ENCODE results near the gene JAM3.

JAM3 gene

DNA sequence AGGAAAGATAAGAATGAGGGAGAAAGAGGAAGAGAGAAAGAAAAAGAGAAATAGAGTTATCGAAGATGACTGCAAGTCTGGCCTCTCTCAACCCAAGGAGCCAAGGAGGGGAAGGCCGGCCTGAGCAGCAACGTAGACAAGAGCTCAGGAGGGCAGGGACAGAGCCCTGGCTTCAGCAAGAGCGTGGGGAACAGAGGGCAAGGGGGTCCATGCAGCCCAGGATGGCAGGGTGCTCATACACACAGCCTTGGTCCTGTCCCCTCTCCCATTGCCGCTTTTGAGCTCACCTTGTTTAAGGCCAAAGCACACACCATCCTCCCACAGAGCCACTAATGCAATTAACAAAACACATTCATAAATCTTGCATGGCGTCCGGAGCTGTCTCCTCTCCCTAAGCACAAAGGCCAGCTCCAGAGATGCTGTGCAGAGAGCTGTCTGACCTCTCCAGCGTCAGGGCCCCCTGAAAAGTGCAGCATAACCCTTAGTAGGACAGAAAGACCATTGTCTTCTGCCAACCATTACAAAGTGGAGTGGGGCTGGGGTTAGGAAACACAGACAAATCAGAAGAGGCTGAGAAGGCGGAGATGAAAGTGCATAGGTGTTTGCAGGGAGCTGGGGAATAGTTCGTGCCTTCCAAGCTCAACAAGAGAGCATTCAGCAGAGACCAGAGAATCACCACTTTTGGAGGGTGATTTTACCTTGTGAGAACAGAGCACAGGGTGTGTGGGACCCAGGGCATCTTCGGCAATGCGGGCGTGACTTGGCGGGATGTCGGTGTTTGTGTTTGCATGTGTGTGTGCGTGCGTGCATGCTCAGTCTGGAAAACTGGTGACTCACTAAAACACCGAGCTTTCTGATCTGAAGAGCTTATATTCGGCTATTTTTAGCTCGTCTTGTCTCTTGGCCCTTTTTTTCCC, 28.2 kb upstream of the JAM3 start:
- DNase-seq, result no peak

- DNase-seq, result no peak
Observed at GRCh38 chr11:134041349-134041748, 27.5 kb upstream of the JAM3 start.

DNA sequence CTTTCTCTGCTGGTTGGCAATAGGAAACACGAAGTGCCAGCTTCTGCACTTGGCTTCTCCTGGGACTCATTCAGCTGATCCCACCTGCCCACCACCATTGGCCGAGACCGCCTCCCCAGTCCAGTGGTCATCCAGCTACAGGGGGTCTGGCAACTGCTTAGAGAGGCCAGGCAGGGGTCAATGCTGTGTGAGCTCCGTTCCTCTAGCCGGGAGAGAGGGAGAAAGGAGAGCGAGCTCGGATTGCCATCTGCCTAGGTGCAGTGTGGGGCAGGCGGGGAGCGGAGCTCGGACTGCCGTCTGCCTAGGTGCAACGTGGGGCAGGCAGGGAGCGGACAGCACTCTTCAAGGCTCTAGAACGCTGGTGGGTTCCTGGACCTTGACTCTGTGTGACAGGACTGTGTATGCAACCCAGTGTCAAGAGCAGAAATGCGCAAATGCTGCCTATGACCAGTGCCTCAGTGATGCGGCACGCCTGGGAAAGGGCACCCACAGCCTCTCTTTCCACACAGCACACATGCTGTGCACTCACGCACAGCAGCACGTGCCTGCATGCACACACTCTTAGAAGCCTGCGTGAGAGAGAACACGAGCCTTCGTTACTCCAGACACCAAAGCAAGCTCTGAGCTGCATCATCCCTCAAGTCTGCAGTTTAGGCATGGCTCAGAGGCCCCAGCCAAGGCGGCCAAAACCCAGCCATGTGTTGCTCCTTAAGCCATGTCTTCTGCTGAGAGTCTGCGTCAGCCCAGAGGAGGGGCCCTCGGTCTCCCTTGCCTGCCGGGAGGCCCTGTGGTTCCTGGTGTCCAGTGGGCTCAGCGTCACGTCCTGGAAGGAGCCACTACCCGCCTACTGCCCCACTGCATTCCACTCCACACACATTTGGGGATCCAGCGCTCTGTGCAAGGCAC, 26.8 kb upstream of the JAM3 start:
- no peak for DNase-seq

- DNase-seq, result no peak
Observed at GRCh38 chr11:134043821-134044420, 25.0 kb upstream of the JAM3 start.

DNA sequence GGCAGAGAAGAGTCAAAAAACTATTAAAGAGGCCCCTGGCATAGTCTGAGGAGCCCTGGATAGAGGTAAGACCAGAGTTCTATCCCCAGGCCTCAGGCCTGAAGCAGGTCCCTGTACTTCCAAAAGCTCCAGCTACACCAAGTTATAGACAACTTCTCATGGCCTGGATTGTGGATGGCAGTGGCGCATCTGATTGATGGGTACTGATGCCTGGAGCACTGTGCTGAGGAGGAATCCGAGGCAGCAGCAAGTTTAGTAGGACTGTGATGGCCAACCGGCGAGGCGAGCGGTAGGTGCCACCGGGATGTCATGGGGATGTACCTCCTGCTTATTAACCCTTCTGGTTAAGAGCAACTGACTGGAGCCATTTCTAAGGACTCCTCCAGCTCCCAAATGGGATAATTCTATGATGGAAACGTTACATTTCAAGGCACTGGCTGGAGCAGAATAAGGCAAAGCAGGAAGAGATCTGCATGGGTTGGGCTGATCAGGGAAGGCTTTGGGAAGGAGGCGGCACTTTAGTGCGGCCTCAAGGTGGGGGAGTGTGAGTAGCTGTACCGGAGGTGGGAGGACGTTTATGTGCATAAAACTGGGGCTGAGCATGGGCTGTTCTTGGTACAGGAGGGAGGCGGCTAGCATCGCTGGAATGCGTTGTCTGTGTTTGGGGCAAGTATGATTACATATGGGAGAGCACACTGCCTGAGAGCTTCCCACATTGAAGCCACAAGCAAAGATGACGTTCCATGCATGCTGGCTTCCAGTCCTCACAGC, 24.2 kb upstream of the JAM3 start:
- no peak for DNase-seq

- DNase-seq, result peak; percentile 43
Observed at GRCh38 chr11:134045799-134046635, 22.9 kb upstream of the JAM3 start.

GRCh38 chr11:134046681-134047449, 22.0 kb upstream of the JAM3 start:
- no peak for DNase-seq

GRCh38 chr11:134047586-134047999, 21.3 kb upstream of the JAM3 start:
- no peak for DNase-seq

DNA sequence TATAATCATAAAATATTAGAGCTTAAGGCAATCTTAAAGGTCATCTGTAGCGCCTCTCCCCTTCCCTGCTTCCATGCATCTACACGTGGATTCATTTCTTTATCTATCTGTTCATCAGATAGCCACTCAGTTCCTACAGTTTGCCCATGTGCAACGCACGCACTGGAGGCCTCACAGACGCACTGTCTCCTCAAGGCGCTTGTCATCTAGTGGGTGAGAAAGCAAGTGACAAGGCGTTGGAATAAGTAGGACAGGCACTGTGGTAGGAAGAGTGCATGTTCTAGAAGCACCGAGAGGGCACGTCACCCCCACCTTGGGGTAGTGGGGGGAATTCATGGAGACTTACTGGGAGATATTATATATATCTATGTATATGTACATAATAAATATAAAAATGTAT, 20.8 kb upstream of the JAM3 start:
- DNase-seq, result no peak

- DNase-seq, result no peak
Observed at GRCh38 chr11:134049303-134049702, 19.6 kb upstream of the JAM3 start.

DNA sequence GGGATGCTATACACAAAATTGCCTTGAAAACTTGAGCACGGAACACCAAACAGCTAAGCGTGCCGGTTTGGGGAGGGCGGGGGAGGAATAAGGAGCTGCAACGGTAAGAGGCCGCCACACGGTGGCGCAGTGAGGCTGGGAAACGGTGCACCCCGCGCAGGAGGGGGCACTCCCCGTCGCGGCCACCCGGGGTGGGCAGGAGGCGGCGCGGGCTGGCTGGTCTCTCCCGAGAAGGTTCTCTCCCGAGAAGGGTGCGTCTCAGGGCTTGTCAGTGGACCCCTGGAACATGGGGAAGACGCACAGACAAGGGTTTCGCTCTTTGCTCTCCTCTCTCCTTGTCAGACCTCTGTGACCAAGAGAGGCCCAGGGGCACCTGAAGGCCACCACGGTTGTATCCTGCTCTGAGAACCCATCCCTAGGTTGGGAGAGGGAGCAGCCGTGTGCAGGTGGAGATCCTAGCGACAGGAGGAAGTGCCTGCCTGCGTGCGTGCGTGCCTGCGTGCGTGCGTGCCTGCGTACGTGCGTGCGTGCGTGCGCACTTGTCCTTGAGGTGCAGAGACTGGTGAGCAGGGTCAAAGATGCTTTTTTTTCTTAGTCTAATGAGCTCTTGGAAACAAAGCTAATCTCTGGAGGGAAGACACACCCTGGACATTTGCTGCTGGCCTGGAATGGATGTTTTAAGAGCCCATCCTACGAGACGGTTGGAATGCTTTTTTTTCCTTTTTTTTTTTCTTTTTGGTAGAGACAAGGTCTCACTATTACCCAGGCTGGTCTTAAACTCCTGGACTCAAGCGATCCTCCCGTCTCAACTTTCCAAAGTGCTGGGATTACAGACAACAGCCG, 18.1 kb upstream of the JAM3 start:
- DNase-seq, result peak; percentile 82

GRCh38 chr11:134052395-134052987, 16.4 kb upstream of the JAM3 start:
- DNase-seq, result peak; percentile 31

DNA sequence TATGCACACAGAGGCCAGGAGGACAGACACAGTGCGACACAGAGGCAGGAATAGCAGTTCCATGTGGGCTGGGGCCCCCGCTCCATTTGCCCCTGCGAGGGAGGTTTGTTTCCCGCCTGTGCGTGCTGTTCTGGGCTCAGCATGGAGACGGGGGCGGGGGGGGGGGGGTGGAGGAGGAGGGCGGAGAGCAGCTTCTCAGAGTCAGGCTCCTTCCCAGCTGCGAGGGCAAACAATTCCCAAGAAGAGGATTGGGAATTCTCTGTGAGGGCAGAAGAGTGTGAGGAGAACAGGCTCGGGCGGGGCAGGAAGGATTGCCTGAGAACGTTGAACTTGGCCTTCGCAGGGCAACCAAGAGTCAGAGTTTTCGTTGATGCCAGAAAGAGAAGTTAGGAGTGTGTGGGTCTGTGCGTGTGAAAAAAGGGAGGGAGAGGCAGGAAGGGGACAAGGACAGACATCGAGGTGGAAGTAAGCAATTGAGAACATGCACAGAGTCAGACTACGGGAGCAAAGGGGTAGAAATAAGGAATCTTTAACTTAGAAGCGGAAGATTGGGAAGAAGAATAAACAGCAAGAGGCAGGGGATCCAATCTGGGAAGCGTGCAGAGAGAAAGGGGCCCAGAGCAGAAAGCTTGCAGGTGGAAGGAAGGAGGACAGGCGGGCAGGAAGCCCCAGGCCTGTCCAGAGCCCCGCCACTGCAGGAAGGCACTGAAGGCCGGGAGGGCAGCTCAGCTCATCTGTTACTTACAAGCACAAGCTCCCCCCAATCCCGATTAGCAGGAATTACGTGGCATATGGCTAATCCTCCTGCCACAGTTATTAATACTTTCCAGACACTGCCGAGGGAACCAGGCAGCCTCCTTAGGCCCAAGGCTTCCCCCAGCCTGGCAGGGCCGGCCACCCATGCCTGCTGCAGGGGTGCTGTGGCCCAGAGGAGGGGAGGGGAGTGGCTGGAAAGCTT, 15.6 kb upstream of the JAM3 start:
- no peak for DNase-seq

DNA sequence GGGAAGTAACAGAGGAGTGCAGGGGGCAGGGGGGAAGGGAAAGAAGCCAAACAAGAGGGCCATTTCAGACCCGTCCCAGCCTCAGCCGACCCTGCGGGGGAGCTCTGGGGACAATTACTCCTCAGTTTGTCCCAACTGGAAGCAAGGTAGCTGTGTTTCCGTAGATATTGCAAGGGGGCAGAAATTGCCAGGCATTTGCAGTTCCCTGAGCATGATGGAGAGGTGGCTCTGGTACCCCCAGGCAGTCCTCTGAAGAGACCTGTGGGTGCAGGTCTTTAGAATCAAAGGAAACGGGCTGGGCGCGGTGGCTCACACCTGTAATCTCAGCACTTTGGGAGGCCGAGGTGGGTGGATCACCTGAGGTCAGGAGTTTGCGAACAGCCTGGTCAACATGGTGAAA, 13.8 kb upstream of the JAM3 start:
- DNase-seq, result no peak

DNA sequence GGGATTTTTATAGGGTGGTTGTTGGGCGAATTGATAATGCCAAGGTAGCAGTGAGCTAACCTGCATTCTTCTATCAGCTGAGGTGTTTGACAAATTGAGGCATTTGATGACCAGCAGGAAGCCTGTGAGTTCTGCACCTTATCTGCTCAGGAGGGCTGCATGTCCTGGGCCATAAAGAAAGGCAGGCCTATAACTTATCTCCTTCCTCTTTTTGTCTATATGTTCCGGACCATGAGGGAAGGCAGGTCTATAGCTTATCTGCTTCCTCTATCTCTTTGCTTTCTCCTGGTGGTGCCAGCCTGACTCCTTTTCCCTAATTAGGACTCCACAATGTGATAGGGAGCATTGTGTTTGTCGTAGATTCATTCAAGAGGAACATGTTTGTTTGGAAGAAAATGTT, 8.6 kb upstream of the JAM3 start:
- no peak for DNase-seq

- no peak for DNase-seq
Observed at GRCh38 chr11:134062265-134063123, 6.4 kb upstream of the JAM3 start.

DNA sequence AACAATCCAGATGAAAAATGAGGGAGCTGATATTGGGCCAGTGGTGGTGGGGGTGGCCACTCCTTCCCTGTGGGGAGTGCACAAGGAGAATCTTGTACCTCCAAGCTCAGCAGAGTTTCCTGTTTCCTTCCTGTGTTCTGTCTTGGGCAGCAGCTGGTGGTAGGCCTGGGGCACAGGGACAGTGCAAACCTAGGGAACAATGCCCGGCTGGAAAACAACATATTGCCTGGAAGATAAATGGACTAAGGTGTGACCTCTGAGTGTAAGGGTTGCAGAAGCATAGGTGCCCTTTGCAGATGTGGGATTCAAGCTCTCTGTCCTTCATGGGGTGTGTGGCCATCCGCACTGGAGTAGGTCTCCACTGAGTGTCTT, 5.8 kb upstream of the JAM3 start:
- no peak for DNase-seq
